ENCODE measurements around the gene CCP110. TPM values are rescaled to one million over a fixed set of nuclear protein-coding genes. Genes with fewer than 3 reads are reported as not detected.
A peak's percentile ranks its signal among the peaks of the same experiment; 100 is the strongest.

CCP110 gene
- total RNA-seq, 1 donor from 2014 or later = 14.7 TPM

DNA sequence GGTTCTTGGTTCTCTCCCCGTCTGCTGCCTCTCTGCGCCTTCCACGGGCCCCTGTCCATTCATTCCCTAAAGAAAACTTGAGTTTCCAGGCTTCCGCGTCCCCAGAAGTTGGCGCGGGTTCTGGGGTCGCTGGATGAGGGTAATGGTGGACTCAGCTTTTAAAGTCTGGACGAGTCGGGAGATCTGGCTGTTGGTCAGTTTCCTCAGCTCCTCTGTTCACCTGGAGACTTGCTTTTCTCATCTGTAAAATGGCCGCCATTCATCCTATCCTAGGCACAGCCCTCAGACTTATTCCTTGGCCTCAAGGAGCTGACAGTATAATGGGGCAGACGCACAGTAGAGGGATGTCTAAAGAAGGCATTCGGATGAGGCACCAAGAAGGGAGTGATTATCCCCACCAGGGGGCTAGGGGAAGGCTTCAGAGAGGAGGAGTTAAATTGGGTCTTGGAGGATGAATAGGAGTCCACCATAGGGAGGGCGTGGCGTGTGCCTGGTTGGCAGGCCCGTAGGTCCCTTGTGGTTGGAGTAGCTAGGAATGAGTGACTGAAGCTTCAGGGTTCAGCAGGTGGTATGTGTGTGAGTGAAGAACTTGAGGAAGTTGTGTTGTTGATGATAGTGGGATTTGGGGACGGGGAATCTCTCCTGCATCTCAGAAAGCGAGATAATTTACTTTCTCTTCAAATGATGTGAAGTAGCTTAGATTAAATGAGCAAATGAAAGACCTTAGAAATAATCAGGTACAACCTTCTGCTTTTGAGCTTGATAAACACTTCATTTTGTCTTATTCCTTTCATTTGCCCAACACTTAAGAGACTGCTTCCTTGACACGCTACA is 32.4 kb downstream of the CCP110 start:
- H3K36me3 Mint-ChIP-seq (ENCODE audit: low read depth, unreplicated experiment) = no peaks in the 10 kb centered on the region

DNA sequence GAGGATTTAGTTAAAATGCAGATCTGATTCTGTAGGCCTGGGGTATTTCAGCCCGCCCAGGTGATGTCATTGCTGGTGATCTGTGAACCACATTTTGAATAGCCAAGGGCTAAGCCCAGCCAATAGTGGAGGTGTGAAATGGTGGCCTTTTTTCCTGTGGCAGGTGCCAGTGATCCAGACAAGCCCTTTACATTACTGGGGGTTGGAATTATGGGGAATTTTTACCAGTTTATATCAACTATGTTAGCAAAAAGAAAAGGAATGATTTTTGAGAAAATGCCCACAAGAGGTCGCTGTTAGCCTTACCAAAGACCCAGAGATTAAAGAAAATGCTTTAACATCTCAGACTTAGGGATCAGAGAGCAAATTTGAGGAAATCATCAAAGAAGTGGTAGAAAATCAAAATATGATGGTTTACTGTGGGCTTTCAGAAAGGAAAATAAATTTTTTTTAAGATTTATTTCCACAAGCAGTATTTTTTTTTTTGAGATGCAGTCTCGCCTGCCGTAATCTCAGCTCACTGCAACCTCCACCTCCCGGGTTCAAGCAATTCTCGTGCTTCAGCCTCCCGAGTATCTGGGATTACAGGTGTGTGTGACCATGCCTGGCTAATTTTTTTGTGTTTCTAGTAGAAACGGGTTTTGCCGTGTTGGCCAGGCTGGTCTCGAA is 35.6 kb downstream of the CCP110 start:
- Histone ChIP-seq H3K79me2 (ENCODE audit: insufficient read depth, low read length) (peaks cover 53% of the 10 kb centered on the region), H3K9ac (ENCODE audit: low read length) (no peak overlapping the region), H3K27ac (ENCODE audit: low read depth, low read length) (no peak overlapping the region), H3K36me3 (ENCODE audit: insufficient read depth, low read length) (no peaks in the 10 kb centered on the region), H4K20me1 (ENCODE audit: insufficient read depth, low read length) (peaks cover 16% of the 10 kb centered on the region), H3K27me3 (ENCODE audit: insufficient read depth, low read length) (no peaks in the 10 kb centered on the region), H3K4me2 (ENCODE audit: low read length) (no peak overlapping the region), H2AFZ (ENCODE audit: low read depth, low read length) (no peak overlapping the region), H3K4me1 (ENCODE audit: insufficient read depth, low read length) (peaks cover 4% of the 10 kb centered on the region), H3K9me3 (ENCODE audit: insufficient read depth, low read depth, low read length) (no peaks in the 10 kb centered on the region), H3K4me3 (ENCODE audit: insufficient read depth, low read depth, low read length) (no peak overlapping the region)
- DNase-seq (ENCODE audit: low read depth) (peak; percentile 39), FAIRE-seq (no peak)
- Mint-ChIP-seq H3K4me1 (ENCODE audit: low read depth, unreplicated experiment) (peaks cover 3% of the 10 kb centered on the region), H3K27ac (ENCODE audit: unreplicated experiment) (no peak overlapping the region), H3K9me3 (ENCODE audit: unreplicated experiment) (peaks cover 2% of the 10 kb centered on the region), H3K36me3 (ENCODE audit: low read depth, unreplicated experiment) (peaks cover 6% of the 10 kb centered on the region), H3K27me3 (ENCODE audit: low read depth, unreplicated experiment) (no peaks in the 10 kb centered on the region), H3K4me3 (ENCODE audit: unreplicated experiment) (no peak overlapping the region)
- TF ChIP-seq, protein P1, sequence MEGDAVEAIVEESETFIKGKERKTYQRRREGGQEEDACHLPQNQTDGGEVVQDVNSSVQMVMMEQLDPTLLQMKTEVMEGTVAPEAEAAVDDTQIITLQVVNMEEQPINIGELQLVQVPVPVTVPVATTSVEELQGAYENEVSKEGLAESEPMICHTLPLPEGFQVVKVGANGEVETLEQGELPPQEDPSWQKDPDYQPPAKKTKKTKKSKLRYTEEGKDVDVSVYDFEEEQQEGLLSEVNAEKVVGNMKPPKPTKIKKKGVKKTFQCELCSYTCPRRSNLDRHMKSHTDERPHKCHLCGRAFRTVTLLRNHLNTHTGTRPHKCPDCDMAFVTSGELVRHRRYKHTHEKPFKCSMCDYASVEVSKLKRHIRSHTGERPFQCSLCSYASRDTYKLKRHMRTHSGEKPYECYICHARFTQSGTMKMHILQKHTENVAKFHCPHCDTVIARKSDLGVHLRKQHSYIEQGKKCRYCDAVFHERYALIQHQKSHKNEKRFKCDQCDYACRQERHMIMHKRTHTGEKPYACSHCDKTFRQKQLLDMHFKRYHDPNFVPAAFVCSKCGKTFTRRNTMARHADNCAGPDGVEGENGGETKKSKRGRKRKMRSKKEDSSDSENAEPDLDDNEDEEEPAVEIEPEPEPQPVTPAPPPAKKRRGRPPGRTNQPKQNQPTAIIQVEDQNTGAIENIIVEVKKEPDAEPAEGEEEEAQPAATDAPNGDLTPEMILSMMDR (IDR thresholded peaks at IDR 0.05; ENCODE audit: insufficient read depth, low read depth, low read length) = peak; percentile 73
- TF ChIP-seq EZH2 (IDR thresholded peaks at IDR 0.05; ENCODE audit: insufficient read depth, low read length) = no peak

More for the DNA sequence above, 32.4 kb downstream of the CCP110 start:
- H3K4me1 Mint-ChIP-seq (ENCODE audit: low read depth, unreplicated experiment) = peaks cover 3% of the 10 kb centered on the region
- Histone ChIP-seq H3K9me3 (ENCODE audit: insufficient read depth, low read depth, low read length) (no peaks in the 10 kb centered on the region), H3K27ac (ENCODE audit: low read depth, low read length) (peak overlapping the region; percentile 94), H3K27me3 (ENCODE audit: insufficient read depth, low read length) (no peaks in the 10 kb centered on the region), H3K9ac (ENCODE audit: low read length) (peak overlapping the region; percentile 98), H4K20me1 (ENCODE audit: insufficient read depth, low read length) (no peaks in the 10 kb centered on the region), H3K4me2 (ENCODE audit: low read length) (peak overlapping the region; percentile 96), H3K4me3 (ENCODE audit: insufficient read depth, low read depth, low read length) (peak overlapping the region; percentile 90), H3K79me2 (ENCODE audit: insufficient read depth, low read length) (peaks cover 34% of the 10 kb centered on the region), H3K4me1 (ENCODE audit: insufficient read depth, low read length) (peaks cover 4% of the 10 kb centered on the region), H2AFZ (ENCODE audit: low read depth, low read length) (peak overlapping the region; percentile 93), H3K36me3 (ENCODE audit: insufficient read depth, low read length) (no peaks in the 10 kb centered on the region)
- no peak for TF ChIP-seq EZH2 (IDR thresholded peaks at IDR 0.05; ENCODE audit: insufficient read depth, low read length)
- TF ChIP-seq, protein P1 (IDR thresholded peaks at IDR 0.05; ENCODE audit: insufficient read depth, low read depth, low read length) = no peak
- H3K27me3 Mint-ChIP-seq (ENCODE audit: low read depth, unreplicated experiment) = no peaks in the 10 kb centered on the region
- no peaks in the 10 kb centered on the region for H3K9me3 Mint-ChIP-seq (ENCODE audit: unreplicated experiment)
- peak overlapping the region; percentile 97 for H3K27ac Mint-ChIP-seq (ENCODE audit: unreplicated experiment)
- peak overlapping the region; percentile 92 for H3K4me3 Mint-ChIP-seq (ENCODE audit: unreplicated experiment)
- FAIRE-seq (no peak), DNase-seq (ENCODE audit: low read depth) (peak; percentile 12)
